Activated T-helper 1 cell treated with Interleukin-2 at 50 U/mL for 16 hours (primary cell): Measurements from ENCODE around the gene RBCK1.
"Not testable (repeated sequence)": the region's sequence is repeated elsewhere in the genome, so short reads cannot be mapped to it uniquely, and the experiment has no call there.

Experiments used
- DNase-seq: peaks from one replicate; pipeline ENCODE4 v3.0.0-alpha.2; 2020; ENCODE audit warnings: low read depth

Gene RBCK1

DNA sequence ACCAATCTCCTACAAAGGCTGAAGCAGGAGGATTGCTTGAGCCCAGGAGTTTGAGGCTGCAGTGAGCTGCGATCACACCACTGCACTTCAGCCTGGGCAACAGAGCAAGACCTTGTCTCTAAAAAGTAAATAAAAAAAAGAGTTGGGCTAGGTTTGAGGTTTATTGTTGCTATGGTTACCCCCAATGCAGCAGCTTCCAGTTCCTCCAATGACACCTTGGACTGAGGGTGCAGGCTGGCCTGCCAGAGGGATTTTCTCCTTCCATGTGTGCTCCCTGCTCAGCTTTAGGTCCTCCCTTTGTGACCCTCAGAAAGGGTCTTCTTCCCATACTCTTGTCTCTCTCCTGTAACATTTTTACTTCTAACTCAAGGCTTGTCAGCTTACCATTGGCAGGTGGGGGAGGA, 64.8 kb downstream of the RBCK1 start:
- no peak for DNase-seq

GRCh38 chr20:474581-474980, 66.5 kb downstream of the RBCK1 start:
- no peak for DNase-seq

DNA sequence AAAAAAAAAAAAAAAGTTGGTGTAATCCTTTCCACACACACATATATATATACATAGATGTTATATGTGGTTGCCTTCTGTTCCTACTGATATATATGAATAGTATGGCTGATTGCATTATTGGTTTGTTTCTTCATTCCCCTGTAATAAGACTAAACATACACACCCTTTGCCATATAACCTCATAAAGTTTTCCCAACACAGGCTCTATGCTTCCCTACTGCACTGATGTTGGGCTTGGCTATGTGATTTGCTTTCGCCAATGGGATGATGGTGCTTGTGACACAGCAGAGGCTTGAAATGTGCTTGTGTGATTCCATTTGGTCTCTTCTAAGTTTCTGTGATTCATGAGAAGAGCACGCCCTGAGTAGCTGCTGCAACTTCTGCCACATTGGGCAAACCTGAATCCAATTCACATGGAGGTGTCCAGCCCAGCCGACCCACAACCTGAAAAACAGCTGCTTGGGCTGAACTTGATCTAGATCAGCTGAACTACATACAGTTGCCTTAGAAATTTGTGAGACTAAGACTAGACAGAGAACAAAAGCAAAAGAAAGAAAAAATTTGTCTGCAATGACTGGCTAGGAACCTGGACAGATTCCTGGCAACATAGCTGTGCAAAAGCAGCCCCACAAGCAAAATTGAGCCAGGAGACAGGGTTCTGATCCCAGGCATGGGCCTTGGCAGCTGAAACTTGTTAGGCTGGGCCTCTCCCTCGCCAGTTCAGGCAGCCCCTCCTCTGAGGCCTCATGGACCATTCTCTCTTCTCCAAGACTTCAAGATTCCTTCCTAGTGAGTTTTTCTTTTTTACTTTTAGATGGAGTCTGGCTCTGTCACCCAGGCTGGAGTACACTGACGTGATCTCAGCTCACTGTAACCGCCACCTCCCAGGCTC, 67.6 kb downstream of the RBCK1 start:
- no peak for DNase-seq

GRCh38 chr20:476561-477249, 68.6 kb downstream of the RBCK1 start:
- DNase-seq: not testable (repeated sequence)

DNA sequence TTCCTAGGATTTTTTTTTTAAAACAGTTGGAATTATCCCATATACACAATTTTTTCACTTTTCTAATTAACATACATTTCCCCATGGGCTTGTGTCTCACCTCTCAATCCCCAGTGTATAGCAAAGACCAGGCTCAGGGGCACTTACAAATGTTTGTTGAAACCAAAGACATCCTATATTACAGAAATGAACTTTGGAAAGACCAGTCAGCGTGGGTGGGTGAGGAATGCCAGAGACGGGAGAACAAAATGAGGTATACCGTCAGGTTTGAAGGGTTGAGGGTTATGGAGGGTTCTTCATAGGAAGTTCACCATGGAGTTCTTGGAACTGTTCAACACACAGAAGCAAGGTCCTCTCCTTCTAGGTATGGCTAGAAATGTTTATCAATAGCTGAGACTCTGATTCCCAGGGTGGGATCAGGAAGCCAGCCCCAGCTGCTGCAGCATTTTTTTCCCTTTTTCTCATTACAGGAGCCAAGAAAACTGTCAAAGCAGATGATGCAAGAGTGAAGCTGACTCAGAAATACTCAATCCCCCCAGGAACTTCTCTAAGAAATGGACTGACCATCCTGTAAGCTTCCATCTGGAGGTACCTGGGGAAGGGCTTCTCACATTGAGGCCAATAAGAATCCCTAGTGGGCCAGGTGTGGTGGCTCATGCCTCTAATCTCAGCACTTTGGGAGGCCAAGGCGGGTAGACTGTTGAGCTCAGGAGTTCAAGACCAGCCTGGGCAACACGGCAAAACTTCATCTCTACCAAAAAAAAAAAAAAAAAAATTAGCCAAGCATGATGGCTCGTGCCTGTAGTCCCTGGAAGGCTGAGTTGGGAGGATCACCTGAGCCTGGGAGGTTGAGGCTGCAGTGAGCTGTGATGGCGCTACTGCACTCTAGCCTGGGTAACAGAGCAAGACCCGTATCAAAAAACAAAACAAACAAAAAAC, 70.2 kb downstream of the RBCK1 start:
- no peak for DNase-seq

GRCh38 chr20:478949-479429, 70.9 kb downstream of the RBCK1 start:
- DNase-seq: no peak

- no peak for DNase-seq
Measured at GRCh38 chr20:479487-479886, 71.4 kb downstream of the RBCK1 start.

- DNase-seq: no peak
Measured at GRCh38 chr20:480044-480443, 71.9 kb downstream of the RBCK1 start.

GRCh38 chr20:481167-481566, 73.1 kb downstream of the RBCK1 start:
- no peak for DNase-seq
